ENCODE results near the gene TRIP4. TPM values are rescaled to one million over a fixed set of nuclear protein-coding genes. Genes with fewer than 3 reads are reported as not detected.

The TRIP4 gene
- total RNA-seq, 1 donor from 2014 or later = 27.5 TPM

DNA sequence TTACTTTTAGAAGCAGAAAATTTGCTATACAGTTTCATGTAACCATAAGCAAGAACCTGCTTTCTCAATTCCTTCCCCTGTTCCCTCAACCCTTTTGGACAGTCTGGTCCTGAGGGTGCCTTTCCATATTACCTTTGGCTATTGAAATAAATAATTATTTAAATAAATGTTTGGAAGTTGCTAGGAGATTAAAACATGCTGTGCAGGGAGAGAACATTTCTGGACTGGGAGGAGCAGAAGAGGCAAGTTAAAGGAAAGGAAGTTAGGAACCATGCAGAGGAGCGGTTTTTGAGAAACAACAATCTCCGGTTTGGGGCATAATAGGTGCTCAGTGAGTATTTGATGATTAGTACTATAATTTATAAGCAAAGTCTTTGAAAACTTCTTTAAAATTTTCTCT is 114.5 kb downstream of the TRIP4 start:
- Histone ChIP-seq H3K9me3 (no peaks in the 10 kb centered on the region), H3K4me3 (no peak overlapping the region), H3K36me3 (peaks cover 15% of the 10 kb centered on the region), H3K27ac (peak overlapping the region; percentile 27), H3K27me3 (no peaks in the 10 kb centered on the region), H3K4me1 (peaks cover 43% of the 10 kb centered on the region)
- intact Hi-C loops (cut with DNase I) = no loop called here
- no peak for ATAC-seq
- TF ChIP-seq, protein P1, sequence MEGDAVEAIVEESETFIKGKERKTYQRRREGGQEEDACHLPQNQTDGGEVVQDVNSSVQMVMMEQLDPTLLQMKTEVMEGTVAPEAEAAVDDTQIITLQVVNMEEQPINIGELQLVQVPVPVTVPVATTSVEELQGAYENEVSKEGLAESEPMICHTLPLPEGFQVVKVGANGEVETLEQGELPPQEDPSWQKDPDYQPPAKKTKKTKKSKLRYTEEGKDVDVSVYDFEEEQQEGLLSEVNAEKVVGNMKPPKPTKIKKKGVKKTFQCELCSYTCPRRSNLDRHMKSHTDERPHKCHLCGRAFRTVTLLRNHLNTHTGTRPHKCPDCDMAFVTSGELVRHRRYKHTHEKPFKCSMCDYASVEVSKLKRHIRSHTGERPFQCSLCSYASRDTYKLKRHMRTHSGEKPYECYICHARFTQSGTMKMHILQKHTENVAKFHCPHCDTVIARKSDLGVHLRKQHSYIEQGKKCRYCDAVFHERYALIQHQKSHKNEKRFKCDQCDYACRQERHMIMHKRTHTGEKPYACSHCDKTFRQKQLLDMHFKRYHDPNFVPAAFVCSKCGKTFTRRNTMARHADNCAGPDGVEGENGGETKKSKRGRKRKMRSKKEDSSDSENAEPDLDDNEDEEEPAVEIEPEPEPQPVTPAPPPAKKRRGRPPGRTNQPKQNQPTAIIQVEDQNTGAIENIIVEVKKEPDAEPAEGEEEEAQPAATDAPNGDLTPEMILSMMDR (IDR thresholded peaks at IDR 0.05) = no peak
- DNase-seq = no peak

DNA sequence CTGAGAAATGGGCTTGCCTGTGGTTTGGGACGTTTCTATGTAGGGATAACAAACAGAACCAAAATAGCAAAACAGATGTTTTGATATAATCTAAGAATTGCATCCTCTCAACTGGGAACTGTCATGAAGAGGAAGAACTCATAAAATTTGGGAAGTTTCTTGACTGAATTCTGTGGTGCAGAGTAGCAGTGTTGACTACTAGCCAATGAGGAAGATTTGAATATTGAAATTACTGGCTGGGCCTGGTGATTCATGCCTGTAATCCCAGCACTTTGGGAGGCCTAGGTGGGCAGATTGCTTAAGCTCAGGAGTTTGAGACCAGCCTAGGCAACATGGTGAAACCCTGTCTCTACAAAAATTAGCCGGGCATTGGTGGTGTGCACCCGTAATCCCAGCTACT is 114.9 kb downstream of the TRIP4 start:
- TF ChIP-seq, protein P1 (IDR thresholded peaks at IDR 0.05) = no peak
- ATAC-seq = peak; percentile 33
- Histone ChIP-seq H3K4me1 (peaks cover 47% of the 10 kb centered on the region), H3K27ac (peak overlapping the region; percentile 59), H3K27me3 (no peaks in the 10 kb centered on the region), H3K36me3 (peaks cover 15% of the 10 kb centered on the region), H3K4me3 (no peak overlapping the region), H3K9me3 (no peaks in the 10 kb centered on the region)
- DNase-seq = no peak
- intact Hi-C loops (cut with DNase I) = no loop called here

DNA sequence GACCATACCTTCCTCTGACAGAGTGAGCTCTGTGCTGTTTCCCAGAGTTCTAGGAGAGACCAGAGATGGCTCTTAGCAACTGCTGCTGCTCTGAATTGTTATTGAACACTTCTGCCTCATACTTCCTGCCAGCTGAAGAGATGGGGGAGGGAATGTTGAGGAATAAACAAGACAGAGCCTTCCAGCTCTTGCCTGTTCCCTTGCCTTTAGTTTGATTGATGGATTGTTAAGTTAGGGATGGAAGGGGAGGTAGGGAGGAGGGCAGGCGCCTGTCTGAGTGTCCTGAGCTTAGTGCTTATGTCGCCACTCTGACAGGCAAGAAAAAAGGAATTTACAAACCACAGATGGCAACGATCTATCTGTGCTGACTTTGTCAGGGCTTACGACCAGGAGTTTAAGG is 115.6 kb downstream of the TRIP4 start:
- DNase-seq (no peak), ATAC-seq (peak; percentile 24)
- no peak overlapping the region for H3K4me3 ChIP-seq
- H3K9me3 ChIP-seq = no peaks in the 10 kb centered on the region
- TF ChIP-seq, protein P1 (IDR thresholded peaks at IDR 0.05) = no peak
- H3K27me3 ChIP-seq = no peaks in the 10 kb centered on the region
- intact Hi-C loops (cut with DNase I) = no loop called here
- H3K4me1 ChIP-seq = peaks cover 53% of the 10 kb centered on the region
- peak overlapping the region; percentile 59 for H3K27ac ChIP-seq
- peaks cover 15% of the 10 kb centered on the region for H3K36me3 ChIP-seq

GRCh38 chr15:64503640-64504039 is 116.0 kb downstream of the TRIP4 start:
- no peaks in the 10 kb centered on the region for H3K9me3 ChIP-seq
- no peak overlapping the region for H3K4me3 ChIP-seq
- H3K27ac ChIP-seq = peak overlapping the region; percentile 59
- no peaks in the 10 kb centered on the region for H3K27me3 ChIP-seq
- peaks cover 54% of the 10 kb centered on the region for H3K4me1 ChIP-seq
- TF ChIP-seq, protein P1 (IDR thresholded peaks at IDR 0.05) = no peak
- intact Hi-C loops (cut with DNase I) = no loop called here
- H3K36me3 ChIP-seq = peaks cover 15% of the 10 kb centered on the region
- DNase-seq (no peak), ATAC-seq (no peak)

Other genes starting within 250 kb of the TRIP4 start
- gene SNX22, start 236.1 kb upstream of the TRIP4 start, total RNA-seq = 28.3 TPM
- 389 TPM for gene PPIB, start 224.8 kb upstream of the TRIP4 start, total RNA-seq
- 19.8 TPM for gene CSNK1G1, start 31.7 kb upstream of the TRIP4 start, total RNA-seq
- gene PCLAF, start 6.4 kb upstream of the TRIP4 start, total RNA-seq = 2.8 TPM
- gene ZNF609, start 72.7 kb downstream of the TRIP4 start, total RNA-seq = 45.4 TPM